Cardiac fibroblast (primary cell): Measurements from ENCODE around the gene AP3M1.
A peak's percentile ranks its signal among the peaks of the same experiment; 100 is the strongest.

ENCODE experiments used
- DNase-seq, 2 donors: peaks; one replicate each; pipeline versions ENCODE4 v3.0.0 to v3.0.0-alpha.2; 2010; ENCODE audit warnings: low read depth in 2 of 2
- H3K4me3 ChIP-seq, 2 donors: replicated peaks in 1 of 2; 1 replicate in 1 of 2; 2 replicates in 1 of 2; pipeline ENCODE4 v1.5.1; 2011; ENCODE audit warnings: low read depth in 2 of 2, low read length in 2 of 2, mild to moderate bottlenecking in 2 of 2, moderate library complexity in 1 of 2
- CTCF ChIP-seq: IDR thresholded peaks from one replicate; pipeline ENCODE4 v1.5.1; 2011; ENCODE audit warnings: low read depth, mild to moderate bottlenecking, low read length, inconsistent platforms

Gene AP3M1

GRCh38 chr10:74117738-74118137 lies 32.9 kb downstream of the AP3M1 start:
- TF ChIP-seq CTCF = no peak
- DNase-seq = no peak
- H3K4me3 ChIP-seq = no peak overlapping the region

- TF ChIP-seq CTCF = no peak
- no peak for DNase-seq
Measured at GRCh38 chr10:74114041-74114448, 36.6 kb downstream of the AP3M1 start.

GRCh38 chr10:74113546-74113945 lies 37.1 kb downstream of the AP3M1 start:
- H3K4me3 ChIP-seq = no peak overlapping the region
- DNase-seq = peak in 1 of 2 donors; percentile 46
- TF ChIP-seq CTCF = no peak

More at GRCh38 chr10:74114041-74114448, 36.6 kb downstream of the AP3M1 start:
- no peak overlapping the region for H3K4me3 ChIP-seq

- TF ChIP-seq CTCF = no peak
- no peak overlapping the region for H3K4me3 ChIP-seq
- no peak for DNase-seq
Measured at GRCh38 chr10:74111799-74112198, 38.8 kb downstream of the AP3M1 start.

- TF ChIP-seq CTCF = no peak
- H3K4me3 ChIP-seq = no peak overlapping the region
- DNase-seq = no peak
Measured at GRCh38 chr10:74110120-74110519, 40.5 kb downstream of the AP3M1 start.

- TF ChIP-seq CTCF = no peak
- DNase-seq = no peak
- H3K4me3 ChIP-seq = no peak overlapping the region
Measured at GRCh38 chr10:74109452-74109851, 41.2 kb downstream of the AP3M1 start.

- no peak for TF ChIP-seq CTCF
- no peak for DNase-seq
Measured at GRCh38 chr10:74107391-74107790, 43.2 kb downstream of the AP3M1 start.

More at GRCh38 chr10:74107391-74107790, 43.2 kb downstream of the AP3M1 start:
- H3K4me3 ChIP-seq = no peak overlapping the region
